SU-DHL-6 (cell line): ENCODE measurements around the gene HEYL.

ENCODE experiments used
- EZH2phosphoT487 ChIP-seq: fragments of 200-600 bp; sonication (generic), shearing (Covaris generic); conservative IDR thresholded peaks from 2 replicates; pipeline ENCODE4 v1.6.1; 2018; ENCODE audit warnings: mild to moderate bottlenecking, antibody characterized with exemption, low read length, moderate library complexity, mixed read lengths
- TF ChIP-seq, protein P1 (sequence below): fragments of 200-600 bp; sonication (generic); IDR thresholded peaks from one replicate; pipeline ENCODE4 v1.5.1; 2017; ENCODE audit warnings: antibody characterized with exemption, mild to moderate bottlenecking, low read length, moderate library complexity; ENCODE audit not compliant: insufficient read depth, poor library complexity, severe bottlenecking

DNA sequence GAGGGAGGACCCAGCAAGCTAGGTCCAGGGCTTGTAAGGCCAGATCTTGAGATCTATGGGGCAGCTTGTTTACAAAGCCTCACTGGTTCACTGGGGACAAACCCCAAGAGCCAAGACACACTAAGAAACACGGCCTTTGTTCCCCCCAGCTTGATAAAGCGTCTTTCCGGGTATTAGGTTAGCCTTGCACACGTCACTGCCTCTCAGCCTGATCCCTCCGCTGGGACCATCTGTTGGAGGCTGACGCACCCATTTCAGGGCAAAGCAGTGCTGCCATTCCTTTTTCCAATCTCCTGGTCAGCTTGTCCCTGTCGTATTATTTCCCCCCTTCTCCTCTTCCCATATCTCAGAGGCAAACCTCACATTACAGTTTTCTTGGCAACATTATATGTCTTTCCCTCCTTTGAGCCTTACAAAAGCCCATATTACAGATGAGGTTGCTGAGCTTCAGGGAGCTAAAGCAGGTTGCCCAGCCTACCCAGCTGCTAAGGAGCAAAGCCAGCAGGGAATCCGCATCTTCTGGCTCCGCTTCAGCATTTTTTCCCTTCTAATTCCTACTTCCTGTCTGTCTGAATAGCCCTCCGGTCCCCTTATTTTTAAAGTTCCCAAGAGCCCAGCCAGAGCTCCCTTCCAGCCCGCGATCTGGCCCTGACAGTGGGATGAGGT, 4.1 kb downstream of the HEYL start:
- TF ChIP-seq, protein P1, sequence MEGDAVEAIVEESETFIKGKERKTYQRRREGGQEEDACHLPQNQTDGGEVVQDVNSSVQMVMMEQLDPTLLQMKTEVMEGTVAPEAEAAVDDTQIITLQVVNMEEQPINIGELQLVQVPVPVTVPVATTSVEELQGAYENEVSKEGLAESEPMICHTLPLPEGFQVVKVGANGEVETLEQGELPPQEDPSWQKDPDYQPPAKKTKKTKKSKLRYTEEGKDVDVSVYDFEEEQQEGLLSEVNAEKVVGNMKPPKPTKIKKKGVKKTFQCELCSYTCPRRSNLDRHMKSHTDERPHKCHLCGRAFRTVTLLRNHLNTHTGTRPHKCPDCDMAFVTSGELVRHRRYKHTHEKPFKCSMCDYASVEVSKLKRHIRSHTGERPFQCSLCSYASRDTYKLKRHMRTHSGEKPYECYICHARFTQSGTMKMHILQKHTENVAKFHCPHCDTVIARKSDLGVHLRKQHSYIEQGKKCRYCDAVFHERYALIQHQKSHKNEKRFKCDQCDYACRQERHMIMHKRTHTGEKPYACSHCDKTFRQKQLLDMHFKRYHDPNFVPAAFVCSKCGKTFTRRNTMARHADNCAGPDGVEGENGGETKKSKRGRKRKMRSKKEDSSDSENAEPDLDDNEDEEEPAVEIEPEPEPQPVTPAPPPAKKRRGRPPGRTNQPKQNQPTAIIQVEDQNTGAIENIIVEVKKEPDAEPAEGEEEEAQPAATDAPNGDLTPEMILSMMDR = no peak
- no peak for TF ChIP-seq EZH2phosphoT487
